Natural killer cell (primary cell): Measurements from ENCODE around the gene AGK. TPM values are rescaled to one million over a fixed set of nuclear protein-coding genes. Genes with fewer than 3 reads are reported as not detected.

Experiments
- ATAC-seq, 3 donors: fragments of 150-1000 bp in 2 of 3; fragments of 200-7000 bp in 1 of 3; cut with Tn5 transposase; 1 replicate in 1 of 3; 2 replicates in 2 of 3; pipeline ENCODE4 v1.10.0; 2021; ENCODE audit warnings: mild to moderate bottlenecking in 2 of 3, moderate library complexity in 2 of 3
- DNase-seq, 2 donors: peaks; one replicate each; pipeline versions ENCODE4 v3.0.0 to v3.0.0-alpha.2; 2013 to 2021; ENCODE audit warnings: mixed read lengths in 1 of 2
- H3K27ac ChIP-seq: one replicate; pipeline ENCODE4 v1.5.1; 2013; ENCODE audit warnings: mild to moderate bottlenecking, low read length
- H3K27me3 ChIP-seq: one replicate; pipeline ENCODE4 v1.6.1; 2013; ENCODE audit warnings: low read length; ENCODE audit not compliant: control insufficient read depth, insufficient read depth
- H3K36me3 ChIP-seq: one replicate; pipeline ENCODE4 v1.6.1; 2013; ENCODE audit warnings: low read length; ENCODE audit not compliant: control insufficient read depth, insufficient read depth
- H3K4me1 ChIP-seq: one replicate; pipeline ENCODE4 v1.6.1; 2013; ENCODE audit warnings: low read length; ENCODE audit not compliant: control insufficient read depth, insufficient read depth
- H3K4me3 ChIP-seq: one replicate; pipeline ENCODE4 v1.5.1; 2013; ENCODE audit warnings: low read length
- H3K9me3 ChIP-seq: one replicate; pipeline ENCODE4 v1.6.1; 2013; ENCODE audit warnings: low read length; ENCODE audit not compliant: control insufficient read depth, insufficient read depth
- H3K27ac Mint-ChIP-seq, 2 donors: one replicate each; pipeline ENCODE4 v1.8.0; 2022; ENCODE audit warnings: mild to moderate bottlenecking in 2 of 2, mixed read lengths in 2 of 2, moderate library complexity in 1 of 2
- H3K27me3 Mint-ChIP-seq, 2 donors: one replicate each; pipeline ENCODE4 v1.8.0; 2022; ENCODE audit warnings: low read depth in 2 of 2, mixed read lengths in 2 of 2
- H3K36me3 Mint-ChIP-seq: one replicate; pipeline ENCODE4 v1.8.0; 2022; ENCODE audit warnings: mixed read lengths
- H3K4me1 Mint-ChIP-seq, 2 donors: one replicate each; pipeline ENCODE4 v1.8.0; 2022; ENCODE audit warnings: mixed read lengths in 2 of 2
- H3K4me3 Mint-ChIP-seq: one replicate; pipeline ENCODE4 v1.8.0; 2022; ENCODE audit warnings: mild to moderate bottlenecking, moderate library complexity, mixed read lengths
- H3K9me3 Mint-ChIP-seq, 2 donors: one replicate each; pipeline ENCODE4 v1.8.0; 2022; ENCODE audit warnings: mixed read lengths in 2 of 2
- CTCF ChIP-seq: fragments of 200-600 bp; IDR thresholded peaks from one replicate; pipeline ENCODE4 v1.8.0; 2022; ENCODE audit warnings: antibody characterized with exemption
- WGBS: methylation state at CpG from one replicate; pipeline ENCODE4 v1.1.7; 2013; ENCODE audit warnings: missing lambda C conversion rate; ENCODE audit not compliant: insufficient coverage; 5-methylcytosine and 5-hydroxymethylcytosine counted together
- intact Hi-C: fragments of 100-400 bp; cut with micrococcal nuclease; formaldehyde crosslinking; loops from one replicate; pipeline ENCODE4 v1.14.2; 2022
- total RNA-seq, 4 donors: library from RNA; stranded (reverse); fragments of 120-200 nt in 1 of 4; gene quantifications; one replicate each; pipeline versions ENCODE4 v1.2.3 to v1.2.4, GENCODE V29; 2013 to 2022

AGK gene
- total RNA-seq, 3 donors from 2014 or later (not counting 1 experiment from before 2014, with no cell fraction given) = 70.0 to 106 (median 99.0) TPM

- DNase-seq (no peak), ATAC-seq (peak in 1 of 3 donors; percentile 51)
- WGBS = 4% methylated on average over 36 of the region's 36 CpGs
- Histone ChIP-seq H3K4me3 (no peak overlapping the region), H3K36me3 (no peaks in the 10 kb centered on the region), H3K9me3 (no peaks in the 10 kb centered on the region), H3K4me1 (peaks cover 9% of the 10 kb centered on the region), H3K27ac (no peak overlapping the region), H3K27me3 (peaks cover 24% of the 10 kb centered on the region)
- Mint-ChIP-seq H3K4me3 (peak overlapping the region; percentile 55), H3K27ac (peak overlapping the region in 1 of 2 donors; percentile 17), H3K9me3 (peaks cover 2 to 3% of the 10 kb centered on the region in 2 donors), H3K36me3 (no peaks in the 10 kb centered on the region), H3K4me1 (peaks cover 13 to 18% of the 10 kb centered on the region in 2 donors), H3K27me3 (peaks cover 51 to 70% of the 10 kb centered on the region in 2 donors)
- intact Hi-C loops = no loop called here
- TF ChIP-seq CTCF = no peak
Observed at GRCh38 chr7:141511676-141512396, 39.4 kb upstream of the AGK start.

DNA sequence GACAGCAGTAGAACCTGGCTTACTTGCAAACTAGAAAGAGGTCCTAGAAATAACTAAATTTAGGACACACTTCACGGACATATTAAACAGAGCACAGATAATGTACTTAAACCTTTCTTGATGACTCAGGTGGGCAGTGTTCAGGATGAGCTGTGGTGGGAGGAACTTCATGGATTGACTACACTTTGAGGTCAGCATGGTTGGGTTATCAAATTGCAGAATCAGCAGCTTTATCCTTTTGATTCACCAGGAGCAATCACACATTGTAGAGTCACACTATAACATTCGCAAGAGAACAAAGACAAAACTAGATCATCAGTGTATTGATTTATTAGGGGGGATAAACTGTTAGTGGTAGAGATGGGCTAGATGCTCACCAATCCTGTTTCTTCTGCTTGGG, 38.6 kb upstream of the AGK start:
- peaks cover 2 to 3% of the 10 kb centered on the region in 2 donors for H3K9me3 Mint-ChIP-seq
- peaks cover 13 to 18% of the 10 kb centered on the region in 2 donors for H3K4me1 Mint-ChIP-seq
- Histone ChIP-seq H3K4me3 (no peak overlapping the region), H3K4me1 (peaks cover 9% of the 10 kb centered on the region), H3K9me3 (no peaks in the 10 kb centered on the region), H3K27me3 (peaks cover 24% of the 10 kb centered on the region), H3K27ac (no peak overlapping the region), H3K36me3 (no peaks in the 10 kb centered on the region)
- ATAC-seq (no peak), DNase-seq (no peak)
- H3K4me3 Mint-ChIP-seq = peak overlapping the region; percentile 55
- H3K27me3 Mint-ChIP-seq = peaks cover 56 to 76% of the 10 kb centered on the region in 2 donors
- H3K27ac Mint-ChIP-seq = peak overlapping the region in 1 of 2 donors; percentile 17
- no peaks in the 10 kb centered on the region for H3K36me3 Mint-ChIP-seq
- intact Hi-C loops = no loop called here
- no CpG with 5 or more reads among the region's 2 CpGs for WGBS
- TF ChIP-seq CTCF = no peak

DNA sequence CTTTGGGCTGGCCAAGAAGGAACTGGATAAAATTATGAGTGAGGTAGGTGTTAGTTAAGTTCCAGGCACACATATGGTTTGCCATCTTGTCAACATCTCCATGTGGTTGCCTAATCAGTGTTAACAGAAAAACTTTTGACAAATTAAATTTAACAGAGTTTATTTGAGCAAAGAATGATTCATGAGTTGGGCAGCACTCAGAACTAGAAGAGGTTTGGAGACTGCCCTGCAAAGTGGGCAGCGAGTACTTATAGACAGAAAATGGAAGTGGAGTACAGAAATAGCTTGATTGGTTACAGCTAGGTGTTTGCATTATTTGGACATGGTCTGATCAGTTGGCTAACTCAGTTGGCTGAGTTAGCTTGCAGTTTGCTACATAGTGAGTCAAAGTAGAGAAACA, 37.5 kb upstream of the AGK start:
- H3K27ac Mint-ChIP-seq = no peak overlapping the region
- no peak for TF ChIP-seq CTCF
- peaks cover 13 to 18% of the 10 kb centered on the region in 2 donors for H3K4me1 Mint-ChIP-seq
- 88% methylated on average over 1 of the region's 1 CpG for WGBS
- Histone ChIP-seq H3K27me3 (peaks cover 24% of the 10 kb centered on the region), H3K4me1 (peaks cover 9% of the 10 kb centered on the region), H3K4me3 (no peak overlapping the region), H3K36me3 (no peaks in the 10 kb centered on the region), H3K27ac (no peak overlapping the region), H3K9me3 (no peaks in the 10 kb centered on the region)
- peaks cover 2 to 3% of the 10 kb centered on the region in 2 donors for H3K9me3 Mint-ChIP-seq
- H3K36me3 Mint-ChIP-seq = no peaks in the 10 kb centered on the region
- no peak overlapping the region for H3K4me3 Mint-ChIP-seq
- no peak for DNase-seq
- ATAC-seq = no peak
- peaks cover 54 to 73% of the 10 kb centered on the region in 2 donors for H3K27me3 Mint-ChIP-seq
- intact Hi-C loops = no loop called here
